NCI-H526 (cell line): ENCODE measurements around the gene ULK4.
"Not testable (repeated sequence)": the region's sequence is repeated elsewhere in the genome, so short reads cannot be mapped to it uniquely, and the experiment has no call there.

Experiments
- DNase-seq, 2 experiments: peaks; one replicate each; lab custom pipeline; 2025; lab: John Stamatoyannopoulos, UW

Gene ULK4

DNA sequence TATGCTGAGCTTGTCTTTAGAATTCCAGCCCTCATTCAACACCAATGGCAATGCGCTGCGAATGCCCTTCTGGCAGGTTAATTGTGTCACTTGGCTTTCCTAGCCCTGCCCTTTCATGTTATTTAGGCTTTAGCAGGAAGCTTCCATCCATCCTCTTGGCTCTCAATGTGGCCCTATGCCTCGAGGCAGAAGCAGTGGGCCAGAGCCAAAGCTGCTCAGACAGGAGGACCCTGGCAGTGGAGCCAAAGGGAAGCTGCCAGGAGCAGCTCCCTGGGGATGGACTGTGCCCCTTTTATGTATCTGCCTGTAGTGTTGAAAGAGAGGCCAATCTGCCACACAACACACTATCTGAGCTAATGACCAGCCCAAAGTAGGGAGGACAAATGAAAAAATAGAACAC is 386.2 kb downstream of the ULK4 start:
- DNase-seq: no peak

DNA sequence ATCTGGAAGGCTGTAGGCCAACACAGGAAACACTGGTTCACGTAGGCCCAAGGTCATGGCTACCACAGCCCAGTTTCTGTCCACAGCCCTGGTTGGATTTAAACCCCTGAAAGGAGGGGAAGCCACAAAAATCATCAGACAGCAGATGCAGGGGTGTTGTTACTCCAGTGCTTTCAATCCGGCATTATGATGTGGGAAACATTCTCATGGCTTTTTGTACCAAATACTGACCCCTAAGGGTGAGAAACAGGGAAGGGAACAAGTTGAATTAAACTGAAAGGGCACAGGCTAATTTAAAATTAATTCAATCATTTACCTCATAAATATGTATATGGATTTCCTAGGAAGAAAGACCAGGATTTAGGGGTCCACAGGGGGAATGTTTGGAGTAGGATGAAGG is 387.0 kb downstream of the ULK4 start:
- DNase-seq: peak; percentile 2

DNA sequence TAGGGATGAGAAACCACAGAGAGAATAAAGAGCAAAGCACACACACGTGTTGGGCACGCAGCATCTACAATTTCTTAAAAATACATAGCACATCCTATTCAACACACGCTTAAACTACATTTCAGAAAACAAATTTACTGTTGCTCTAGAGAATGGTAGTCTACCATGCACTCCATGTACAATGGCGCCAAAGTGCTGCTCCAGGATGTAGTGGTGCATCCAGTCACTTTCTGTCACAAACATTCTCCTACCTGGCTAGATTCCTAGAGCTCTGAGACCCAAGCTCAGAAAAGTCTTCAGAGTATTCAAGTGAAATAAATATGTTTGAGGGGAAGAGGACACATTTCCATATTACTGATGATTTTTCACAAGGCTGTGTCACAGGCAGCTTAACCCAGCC is 388.3 kb downstream of the ULK4 start:
- DNase-seq: no peak

DNA sequence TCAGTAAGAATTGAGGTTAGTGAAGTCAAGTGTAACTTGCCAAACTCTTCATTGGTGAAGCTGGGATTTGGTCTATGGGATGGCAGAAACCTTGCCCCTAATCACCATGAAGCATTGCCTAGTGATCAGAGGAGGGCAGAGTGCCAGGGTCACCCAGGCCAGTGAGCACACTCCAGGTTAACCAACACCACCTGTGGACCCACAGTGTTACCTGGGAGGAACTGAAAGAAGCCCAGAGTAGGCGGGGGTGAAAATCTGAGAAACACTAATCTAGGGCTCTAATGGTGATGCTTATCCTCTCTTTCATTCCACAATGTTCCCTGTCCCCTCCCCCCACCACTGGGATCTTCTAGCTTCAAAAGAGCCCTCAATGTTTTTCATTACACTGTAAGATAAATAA is 389.8 kb downstream of the ULK4 start:
- no peak for DNase-seq

DNA sequence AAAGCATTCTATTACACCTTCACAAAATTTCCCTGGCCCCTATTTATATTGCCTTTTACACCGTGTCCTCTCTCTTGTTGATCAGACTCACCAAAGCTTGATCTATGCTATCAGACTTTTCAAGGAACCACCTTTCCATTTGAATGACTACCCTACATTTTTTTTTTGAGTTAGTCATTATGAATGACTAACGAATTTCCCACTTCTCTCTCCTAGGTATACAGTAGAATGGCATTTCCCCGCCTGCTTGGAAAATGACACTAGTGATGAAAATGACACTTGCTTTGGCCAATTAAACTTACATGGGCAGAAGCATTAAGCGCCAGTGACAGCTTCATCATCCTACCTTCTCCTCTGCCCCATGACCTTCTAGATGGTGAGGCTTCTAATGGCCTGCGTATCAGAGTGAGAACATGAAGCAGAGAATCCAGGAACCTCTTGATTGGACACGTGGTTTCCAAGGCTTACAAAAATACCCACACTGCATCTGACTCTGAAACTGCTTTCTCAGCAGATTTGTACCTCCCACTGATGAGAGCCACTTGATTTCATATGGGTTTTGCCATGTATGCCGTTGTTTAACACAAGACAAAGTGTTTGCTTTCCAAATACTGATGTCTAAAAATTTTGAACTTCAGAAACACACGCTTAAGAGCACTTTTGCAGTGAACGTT is 392.1 kb downstream of the ULK4 start:
- no peak for DNase-seq

DNA sequence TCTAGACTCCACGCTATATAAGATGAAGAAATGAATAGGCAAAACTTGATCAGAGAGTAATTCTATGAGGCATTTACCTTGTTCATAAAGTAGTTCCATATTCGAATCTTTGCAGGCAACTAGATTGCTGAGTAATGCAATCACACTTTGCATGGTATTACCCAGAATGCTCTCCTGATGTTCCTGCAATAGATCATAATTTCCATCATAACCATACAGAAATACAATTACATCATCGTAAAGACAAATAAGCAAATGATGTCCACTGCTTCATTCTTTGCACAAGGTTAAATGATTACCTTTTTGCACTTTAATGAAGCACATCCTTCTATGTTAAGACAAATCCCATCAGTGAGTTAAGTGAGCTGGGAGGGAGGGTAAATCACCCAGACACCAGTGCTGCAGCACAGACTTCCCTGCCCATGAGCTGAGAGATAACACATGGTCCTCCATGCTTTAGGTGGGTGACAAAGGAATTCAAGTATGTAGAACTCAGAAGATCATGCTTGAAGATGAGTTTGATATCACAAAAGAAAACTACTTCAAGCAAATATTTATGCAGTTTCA is 395.9 kb downstream of the ULK4 start:
- DNase-seq: no peak

DNA sequence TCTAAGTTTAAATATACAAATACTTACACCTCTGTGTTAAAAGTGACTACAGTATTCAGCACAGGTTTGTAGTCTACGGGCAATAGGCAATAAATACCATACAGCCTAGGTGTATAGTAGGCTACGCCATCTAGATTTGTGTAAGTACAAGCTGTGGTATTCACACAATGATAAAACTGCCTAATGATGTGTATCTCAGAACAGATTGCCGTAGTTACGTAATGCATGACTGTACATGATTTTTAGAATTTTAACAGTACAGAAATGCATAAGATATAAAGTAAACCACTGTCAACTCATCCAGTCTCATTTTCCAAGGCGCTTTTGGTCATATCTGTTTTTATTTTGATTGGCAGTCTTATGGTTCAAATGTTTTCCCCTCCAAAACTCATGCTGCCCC is 396.9 kb downstream of the ULK4 start:
- no peak for DNase-seq

DNA sequence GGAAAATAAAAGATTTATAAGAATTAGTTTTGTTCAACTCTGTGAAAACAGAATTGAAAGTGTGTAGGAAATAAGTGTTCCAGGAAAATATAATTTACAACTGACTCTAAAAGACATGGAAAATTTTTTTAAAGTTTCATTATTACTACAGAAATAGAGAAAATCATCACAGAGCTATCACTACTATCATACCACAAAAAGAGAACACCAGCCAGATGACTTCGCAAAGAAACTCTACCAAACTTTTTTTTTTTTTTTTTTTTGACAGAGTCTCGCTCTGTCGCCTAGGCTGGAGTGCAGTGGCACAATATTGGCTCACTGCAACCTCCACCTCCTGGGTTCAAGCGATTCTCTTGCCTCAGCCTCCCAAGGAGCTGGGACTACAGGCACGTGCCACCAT is 405.7 kb downstream of the ULK4 start:
- DNase-seq: not testable (repeated sequence)

DNA sequence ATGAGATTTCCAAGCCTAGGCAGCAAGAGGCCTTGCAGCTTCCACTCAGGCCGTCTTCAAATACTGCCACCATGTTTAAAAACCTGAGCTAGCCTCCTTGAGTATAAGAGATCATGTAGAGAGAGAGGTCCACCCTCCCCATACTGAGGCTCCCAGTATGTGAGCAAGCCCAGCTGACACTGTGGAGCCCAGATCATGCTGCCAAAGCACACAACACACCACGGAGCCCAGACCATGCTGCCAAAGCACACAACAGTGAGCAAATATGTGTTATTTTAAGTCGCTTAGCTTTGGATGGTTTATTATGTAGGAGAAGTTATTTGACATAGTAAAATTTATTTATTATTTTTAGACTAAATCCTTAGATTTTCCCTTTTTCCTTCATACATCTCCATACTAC is 428.9 kb downstream of the ULK4 start:
- no peak for DNase-seq

DNA sequence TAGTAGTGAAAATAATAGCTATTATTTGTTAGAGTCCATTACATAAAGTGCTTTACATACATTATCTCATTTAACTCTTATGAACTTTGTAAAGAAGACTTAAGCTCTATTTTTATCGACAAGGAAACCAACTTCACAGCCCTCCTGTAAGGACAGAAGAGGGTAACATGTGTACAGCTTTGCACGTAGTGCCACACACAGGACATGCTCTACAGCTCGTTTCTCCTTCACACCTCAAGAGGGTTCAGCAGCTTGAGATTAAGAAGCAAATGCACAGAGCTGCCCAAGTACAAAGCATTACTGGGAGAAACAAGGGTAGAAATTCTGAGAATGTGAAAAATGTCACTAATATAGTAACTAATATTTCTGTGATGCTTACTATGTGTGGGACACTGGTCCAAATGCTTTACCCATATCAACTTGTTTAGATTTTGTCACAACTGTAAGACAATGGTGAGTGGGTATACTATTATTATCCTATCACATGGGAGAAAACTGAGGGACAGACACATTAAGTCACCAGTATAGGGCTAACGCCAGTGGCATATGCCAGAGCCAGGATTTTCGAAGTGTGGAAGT is 434.8 kb downstream of the ULK4 start:
- no peak for DNase-seq

DNA sequence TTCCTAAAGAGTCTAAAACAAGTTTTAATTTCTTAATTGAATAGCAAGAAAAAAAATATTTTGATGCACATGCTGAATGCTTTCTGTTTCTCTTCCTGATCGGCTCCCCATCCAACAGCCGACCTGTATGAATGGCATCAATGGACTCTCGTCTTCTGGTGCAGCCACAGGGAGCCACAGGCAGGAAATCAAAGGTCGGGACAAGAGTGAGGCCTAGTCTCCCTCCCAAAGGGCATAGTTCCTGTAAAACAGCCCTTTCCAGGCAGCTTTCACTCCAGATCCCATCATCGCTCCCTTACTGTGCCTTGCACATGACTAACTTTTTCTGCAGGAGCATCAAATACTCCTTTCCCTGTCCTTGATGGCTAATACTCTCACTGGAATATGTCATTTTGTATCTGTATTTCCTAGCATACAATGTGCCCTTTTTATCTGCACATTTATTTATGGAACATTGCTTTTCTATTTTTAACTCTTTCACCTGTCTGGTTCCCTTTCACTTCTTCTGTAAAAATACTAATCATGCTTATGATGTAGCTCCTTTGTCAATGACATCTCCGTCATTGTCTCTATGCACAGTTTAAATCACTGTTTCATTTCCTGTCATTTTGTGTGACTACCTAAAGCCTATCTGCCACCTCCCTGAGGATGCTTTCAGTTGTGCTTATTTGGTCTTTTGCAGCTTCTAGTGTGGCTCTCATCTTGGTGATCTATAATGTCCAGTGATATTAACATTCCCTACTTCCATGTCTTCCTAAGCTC is 436.4 kb downstream of the ULK4 start:
- no peak for DNase-seq

DNA sequence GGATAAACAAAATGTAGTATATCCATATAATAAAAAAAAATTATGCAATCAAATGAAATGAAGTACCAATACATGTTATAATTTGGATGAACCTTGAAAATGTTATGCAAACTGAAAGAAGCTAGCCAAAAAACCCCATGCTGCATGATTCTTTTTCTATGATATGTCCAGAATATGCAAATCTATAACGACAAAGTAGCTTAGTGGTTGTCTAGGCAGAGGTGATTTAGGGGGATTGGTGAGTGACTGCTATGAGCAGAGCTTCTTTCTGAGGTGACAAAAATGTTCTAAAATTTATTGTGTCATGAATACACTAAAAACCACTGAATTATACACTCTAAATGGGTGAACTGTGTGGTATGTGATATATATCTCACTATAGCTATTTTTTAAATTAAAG is 438.0 kb downstream of the ULK4 start:
- peak in 1 of 2 experiments; percentile 20 for DNase-seq

DNA sequence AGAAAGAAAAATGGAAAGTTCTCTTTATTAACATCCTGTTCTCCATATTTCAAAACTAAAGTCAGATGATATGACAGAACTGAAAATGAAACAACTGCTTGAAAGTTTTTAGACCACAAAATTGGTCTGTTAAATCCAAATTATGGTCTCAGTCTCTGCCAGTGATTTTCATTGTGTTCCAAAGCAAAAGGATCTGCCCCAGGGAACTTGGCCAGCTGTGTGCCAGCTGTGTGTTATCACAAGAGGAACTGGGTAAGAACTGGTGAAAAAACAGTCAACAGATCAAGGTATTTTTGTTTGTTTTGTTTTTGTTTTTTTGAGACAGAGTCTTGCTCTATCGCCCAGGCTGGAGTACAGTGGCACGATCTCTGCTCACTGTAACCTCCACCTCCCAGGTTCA is 439.3 kb downstream of the ULK4 start:
- no peak for DNase-seq

DNA sequence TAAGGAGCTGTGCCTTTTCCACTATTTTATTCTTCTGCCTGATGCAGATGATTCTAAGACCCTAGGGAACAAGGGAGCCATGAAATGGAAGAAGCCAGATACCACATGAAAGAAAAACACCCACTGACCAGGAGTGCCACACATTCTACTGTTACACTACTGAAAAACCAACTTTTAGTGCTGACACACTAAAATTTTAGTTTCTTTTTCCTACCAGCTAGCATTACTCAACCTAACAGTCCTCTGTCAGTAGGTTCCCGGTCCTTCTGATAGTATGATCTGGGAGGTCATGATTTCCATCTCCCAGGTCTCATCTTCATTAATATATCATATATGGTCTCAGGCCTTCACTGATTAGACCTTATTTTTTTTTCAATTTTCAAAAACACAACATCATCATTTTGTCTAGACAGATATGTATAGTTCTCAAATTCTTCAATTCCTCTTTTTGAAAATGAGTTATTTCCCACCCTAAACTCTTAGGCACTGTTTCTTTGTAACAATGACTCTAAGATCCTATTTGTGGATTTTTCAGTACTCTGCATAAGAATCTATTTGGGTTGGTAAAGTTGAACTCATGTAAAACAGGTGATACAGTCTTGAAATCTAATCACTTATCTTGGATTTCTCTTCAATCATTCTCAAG is 440.8 kb downstream of the ULK4 start:
- no peak for DNase-seq

DNA sequence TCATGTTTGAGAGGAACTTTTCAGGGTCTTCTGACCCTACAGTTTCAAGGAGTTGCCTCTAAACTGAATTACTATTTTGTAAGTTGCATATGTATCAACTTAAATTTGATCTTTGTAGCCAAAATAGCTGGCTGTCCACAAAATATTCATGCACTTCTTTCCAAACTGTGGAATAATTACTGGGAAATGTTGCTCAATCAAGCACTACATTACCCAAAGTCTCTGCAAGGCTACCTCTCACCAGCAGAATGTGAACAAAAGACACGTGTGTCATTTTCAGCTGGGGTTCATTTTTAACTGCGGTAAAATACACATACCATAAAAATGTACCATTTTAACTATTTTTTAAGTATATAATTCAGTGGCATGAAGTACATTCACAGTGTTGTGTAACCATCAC is 442.2 kb downstream of the ULK4 start:
- no peak for DNase-seq

DNA sequence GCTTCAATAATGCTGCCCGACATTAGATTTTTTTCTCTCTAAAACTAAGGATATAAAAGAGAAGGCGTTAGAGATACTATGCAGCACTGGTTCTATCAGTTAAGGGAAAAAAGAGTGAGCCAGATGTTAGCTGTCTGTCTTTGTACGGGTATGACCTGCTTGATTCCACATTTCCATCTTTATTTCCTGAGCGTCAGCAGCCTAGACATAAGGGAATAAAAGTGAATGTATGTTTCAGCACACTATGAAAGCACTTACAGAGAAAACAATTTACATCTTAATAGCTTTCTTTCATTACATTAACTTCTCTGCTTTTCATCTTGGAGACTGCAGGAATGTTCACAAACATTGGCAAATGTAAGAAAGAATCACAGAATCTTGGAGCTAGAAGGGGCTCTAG is 443.3 kb downstream of the ULK4 start:
- DNase-seq: no peak

DNA sequence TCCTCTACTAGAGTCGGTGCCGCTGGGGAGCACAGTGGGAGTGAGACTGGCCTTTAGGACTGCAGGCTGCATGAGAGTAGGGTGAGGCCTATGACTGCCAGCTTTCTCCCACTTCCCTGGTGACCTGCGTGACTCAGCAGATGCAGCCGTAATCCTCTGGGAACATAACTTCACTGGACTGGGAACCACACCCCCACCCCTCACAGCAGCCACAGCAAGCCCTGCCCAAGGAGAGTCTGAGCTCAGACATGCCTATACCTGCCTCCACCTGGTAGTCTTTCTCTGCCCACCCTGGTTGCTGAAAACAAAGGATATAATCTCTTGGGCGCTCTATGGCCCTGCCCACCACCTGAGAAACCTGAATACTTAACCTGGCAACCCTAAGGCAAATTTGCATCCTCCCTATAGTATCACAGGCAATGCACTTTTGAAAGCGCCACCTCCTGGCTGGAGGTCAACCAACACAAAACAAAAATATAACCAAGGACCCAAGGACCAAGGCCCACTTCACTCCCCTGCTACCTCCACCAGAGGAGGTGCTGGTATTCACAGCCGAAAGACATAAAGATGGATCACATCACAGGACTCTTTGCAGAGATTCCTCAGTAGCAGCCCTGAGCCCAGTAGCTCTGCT is 453.7 kb downstream of the ULK4 start:
- DNase-seq: peak; percentile 53 to 70

DNA sequence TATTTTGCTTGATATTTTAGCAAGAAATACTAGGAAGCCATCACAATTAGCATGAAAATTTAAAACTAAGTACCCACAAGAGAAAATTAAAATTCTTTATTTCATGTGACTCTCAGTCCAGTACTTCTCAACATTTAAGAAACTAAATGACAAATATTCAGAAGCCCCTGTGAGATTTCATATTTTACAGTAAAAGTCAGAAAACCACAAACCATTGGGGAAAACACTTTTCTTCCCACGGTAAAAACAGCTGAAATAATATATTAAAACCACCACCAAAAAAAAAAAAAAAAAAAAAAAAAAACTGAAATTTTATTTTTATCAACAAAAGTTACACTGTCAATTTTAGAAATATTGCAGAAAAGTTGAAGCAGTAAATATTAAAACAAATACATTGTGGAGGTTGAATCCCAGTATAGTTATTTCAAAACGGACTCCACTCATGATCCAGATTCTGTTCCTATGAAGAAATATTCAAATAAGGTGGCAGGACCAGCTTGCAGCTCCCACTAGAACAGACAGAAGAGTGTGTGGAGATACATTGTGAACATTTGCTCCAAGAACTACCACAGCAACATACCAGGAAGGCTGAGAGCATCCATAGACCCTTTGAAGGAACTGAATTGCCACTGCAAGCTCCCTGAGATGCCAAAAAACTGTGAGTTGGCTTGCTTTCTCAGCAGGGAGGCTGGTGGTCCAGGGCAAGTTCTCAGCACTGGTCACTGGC is 454.4 kb downstream of the ULK4 start:
- DNase-seq: peak in 1 of 2 experiments; percentile 47

DNA sequence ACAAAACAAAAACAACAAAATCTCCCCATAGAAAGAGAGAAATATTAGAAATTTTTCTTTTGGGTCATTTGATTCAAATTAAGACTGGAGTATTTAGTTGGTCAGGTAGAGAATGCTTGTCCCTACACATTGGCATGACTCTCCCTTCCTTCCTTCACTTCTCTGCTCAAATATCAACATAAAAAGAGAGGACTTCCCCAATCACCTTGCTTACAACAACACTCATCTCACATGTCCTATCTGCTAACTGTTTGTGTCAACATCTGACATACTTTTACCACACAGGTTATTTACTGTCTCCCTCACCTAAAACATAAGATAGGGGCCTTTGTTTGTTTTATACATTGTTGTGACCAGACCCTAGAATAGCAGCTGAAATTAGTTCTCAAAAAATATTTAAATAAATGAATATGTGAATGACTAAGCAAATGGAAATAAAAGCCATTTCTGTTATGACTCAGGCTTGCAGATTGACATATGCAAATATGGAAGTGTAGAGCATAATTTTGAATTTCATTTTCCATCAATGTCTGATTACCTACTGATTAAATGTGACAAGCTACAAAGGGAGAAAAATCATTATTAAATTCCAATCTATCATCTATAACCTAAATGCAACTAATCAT is 457.8 kb downstream of the ULK4 start:
- peak; percentile 74 to 76 for DNase-seq

DNA sequence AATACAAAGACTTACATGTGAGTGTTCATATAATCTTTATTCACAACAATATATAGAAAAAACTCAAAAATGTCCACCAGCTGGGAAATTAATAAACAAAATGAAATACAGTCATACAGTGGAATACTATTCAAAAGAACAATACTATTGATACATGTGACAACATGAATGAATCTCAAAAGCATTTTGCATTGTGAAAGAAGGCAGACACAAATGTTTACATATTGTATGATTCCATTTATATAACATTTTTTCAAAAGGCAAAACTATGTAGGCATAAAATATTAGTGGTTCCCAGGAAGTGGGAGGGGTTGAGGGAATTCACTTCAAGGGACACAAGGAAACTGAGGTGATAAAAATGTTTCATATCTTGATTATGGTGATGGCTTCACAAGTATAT is 459.4 kb downstream of the ULK4 start:
- DNase-seq: no peak

DNA sequence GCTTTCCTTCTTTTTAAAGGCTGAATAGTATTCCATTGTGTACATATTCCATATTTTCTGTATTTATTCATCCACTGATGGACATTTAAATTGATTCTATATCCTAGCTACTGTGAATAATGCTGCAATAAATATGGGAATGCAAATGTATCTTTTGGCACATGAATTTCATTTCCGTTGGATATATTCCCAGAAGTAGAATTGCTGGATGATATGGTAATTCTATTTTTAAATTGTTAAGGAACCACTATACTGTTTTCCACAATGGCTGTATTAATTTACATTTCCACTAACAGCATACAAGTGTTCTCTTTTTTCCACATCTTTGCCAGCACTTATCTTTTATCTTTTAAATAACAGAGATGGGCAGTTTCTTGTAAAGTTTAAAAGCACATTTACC is 459.9 kb downstream of the ULK4 start:
- DNase-seq: no peak
